GM19193 (cell line): ENCODE results near the gene DCC.

Experiments
- POLR2A ChIP-seq: IDR thresholded peaks from 4 replicates; pipeline ENCODE4 v1.6.1; 2011; ENCODE audit not compliant: insufficient read depth, insufficient read length; ENCODE audit errors: extremely low read depth

DCC gene

DNA sequence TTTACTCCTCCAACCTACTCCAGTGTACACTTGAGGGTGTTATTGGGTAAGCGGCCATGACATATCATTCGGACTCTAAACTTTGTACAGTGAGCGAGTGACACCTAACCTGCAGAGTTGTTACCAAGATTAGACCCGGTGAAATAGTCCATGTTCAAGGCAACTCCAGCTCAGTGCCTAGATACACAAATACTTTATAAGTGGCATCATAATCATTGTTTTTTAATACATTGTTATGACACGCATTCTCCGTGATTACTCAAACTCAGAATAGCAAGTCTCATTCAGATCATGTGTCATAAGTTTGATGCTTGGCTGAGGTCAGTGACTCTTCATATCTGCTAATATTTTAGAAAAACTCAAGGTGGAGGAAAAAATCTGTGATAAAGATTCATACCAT lies 597.8 kb downstream of the DCC start:
- TF ChIP-seq POLR2A, result no peak

DNA sequence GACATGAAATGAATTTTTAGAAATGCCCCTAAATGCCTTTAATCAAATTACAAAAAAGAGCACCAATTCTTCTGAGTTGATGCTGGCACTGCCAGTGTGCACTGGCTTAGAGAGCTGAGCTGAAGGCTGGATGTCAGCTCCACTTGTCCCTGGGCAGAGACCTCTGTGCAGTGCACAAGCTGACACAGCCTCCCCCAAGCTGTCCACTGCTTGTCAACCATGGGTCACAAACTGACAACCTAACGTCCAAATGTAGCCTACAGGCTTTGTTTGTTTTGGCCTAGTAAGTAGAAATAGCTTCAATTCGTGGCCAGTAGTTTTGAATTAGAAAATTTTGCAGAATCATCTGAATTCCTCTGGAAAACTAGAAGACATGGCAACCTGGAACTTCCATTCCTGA lies 605.6 kb downstream of the DCC start:
- no peak for TF ChIP-seq POLR2A

DNA sequence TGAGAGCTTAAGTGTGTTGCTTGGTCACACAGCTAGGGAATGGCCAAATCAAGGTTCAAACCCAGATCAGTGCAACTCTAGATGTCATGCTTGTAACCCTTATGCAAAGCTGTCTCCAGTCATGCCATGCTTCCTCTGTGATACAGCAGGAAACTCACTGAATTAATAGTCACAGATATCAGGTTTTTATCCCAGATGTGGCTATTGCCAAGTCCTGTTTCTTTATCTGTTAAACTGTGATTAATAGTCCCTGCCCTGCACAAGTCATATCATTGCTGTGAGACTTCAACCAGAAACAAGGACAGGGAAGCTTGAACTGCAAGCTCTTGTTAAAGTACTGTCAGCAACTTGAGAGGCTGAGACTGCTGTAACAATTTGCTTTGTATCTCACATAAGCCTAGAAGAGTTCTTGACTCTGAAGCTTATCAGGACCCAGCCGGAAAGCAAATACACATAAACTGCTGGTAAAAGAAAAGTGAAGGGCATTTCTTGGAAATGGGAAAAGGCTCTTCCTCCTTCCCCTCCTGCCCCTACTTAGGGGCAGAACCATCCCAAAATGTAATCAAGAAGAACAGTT lies 609.0 kb downstream of the DCC start:
- no peak for TF ChIP-seq POLR2A

DNA sequence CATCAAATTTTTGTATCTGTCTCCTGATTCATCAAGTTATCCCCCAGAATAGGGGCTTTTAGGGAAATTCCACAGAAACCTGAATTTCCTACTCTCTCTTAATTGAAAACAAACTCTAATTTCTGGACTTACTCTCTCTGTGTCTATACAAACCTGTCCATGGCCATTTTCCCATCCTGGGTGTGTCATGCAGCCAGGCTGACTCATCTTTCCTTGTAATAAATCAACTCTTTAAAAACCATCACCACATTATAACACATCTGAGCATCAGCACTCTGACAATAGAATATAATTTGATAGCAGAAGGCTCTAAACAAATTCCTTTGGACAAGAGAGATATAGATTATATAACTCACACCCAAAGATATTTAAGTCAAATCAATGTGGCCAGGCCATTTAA lies 610.2 kb downstream of the DCC start:
- TF ChIP-seq POLR2A, result no peak

DNA sequence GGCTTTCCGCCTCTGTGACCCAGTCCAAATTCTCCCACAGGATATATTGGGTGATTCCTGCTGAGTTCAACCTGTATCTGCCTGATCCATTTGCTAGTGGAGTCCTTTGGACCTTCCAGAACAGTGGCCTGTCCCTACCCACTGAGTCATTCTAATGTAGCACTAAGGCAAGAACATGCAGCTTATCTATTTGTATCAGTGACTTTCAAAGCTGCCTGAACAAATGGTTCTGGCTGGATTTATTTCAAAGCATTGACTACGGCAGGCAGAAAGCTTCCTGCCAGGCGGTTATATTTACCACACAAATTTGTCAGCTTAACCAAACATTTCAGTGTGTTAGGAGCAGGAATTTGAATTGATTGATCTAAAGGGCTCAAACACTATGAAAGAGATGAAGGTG lies 613.4 kb downstream of the DCC start:
- no peak for TF ChIP-seq POLR2A

DNA sequence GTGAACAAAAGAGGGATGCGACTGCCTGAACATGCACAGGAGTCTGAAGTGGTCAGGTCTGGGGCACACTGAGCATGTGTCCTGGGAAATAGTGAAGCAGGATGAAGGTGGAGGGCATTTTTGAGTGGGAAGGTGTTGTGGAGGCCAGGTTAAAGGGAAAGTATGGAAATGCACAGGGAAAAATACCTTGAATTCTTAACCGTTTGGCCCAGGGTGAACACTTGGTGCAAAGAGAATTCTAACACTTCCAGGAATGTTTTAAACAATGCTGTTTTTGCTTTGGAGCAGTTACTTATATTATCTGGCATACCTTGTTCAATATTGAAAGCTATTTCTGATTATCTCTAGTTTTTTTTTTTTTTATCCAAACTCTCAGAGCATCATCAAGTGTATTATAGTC lies 623.5 kb downstream of the DCC start:
- TF ChIP-seq POLR2A, result no peak

DNA sequence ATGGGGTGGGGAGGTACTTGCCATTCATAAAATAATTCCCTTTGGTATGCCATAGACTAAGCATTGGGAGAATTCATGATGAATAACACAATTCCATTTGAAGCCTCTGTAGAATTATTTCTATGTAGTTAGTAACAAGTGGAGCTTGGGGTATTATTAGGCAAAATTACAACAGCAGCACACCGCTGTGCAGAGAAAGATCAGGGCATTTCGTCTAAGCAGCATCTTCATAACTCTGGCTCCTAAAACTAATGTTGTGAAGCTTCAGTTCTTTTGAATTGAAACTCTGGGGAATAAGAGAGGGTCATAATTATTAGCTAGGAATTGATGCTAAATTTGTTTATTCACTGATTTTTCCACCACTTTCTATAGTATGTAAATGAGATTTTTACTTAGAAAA lies 630.7 kb downstream of the DCC start:
- TF ChIP-seq POLR2A, result no peak

DNA sequence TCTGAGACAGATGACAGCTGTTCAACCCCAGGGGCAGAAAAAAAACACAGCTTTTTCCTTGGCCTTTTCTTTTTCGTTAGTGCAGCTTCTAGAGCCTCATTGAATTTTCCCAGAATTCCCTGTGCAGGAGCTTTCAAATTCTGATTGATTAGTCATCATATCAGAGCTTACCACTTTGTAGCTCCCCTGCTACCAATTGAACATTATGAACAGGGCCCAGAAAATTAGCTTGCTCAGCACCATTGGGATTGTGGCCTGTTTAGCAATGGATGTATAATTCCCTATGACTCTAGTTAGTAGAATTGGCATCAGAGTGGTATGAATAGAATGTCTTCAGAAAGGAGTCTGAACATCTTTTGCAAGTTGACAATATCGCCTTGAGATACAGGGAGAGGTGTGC lies 631.1 kb downstream of the DCC start:
- TF ChIP-seq POLR2A, result no peak

DNA sequence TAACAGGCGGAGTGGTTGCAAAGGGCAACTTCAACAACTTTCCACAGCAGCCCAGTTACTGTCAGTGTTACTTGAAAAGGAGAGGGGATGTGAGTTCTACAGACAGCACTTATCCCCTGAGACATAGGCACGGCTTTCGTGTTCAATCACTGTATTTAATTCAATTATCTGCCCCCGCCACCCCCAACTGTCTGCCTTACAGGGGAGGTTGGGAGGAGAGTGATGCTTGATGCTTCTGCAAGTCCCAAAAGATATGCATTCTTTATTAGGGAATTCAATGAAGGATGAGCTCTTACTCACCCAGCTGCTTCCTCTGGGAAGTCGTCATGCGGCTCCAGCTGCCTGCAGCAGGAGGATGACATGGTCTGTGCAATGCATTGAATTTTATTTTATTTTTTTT lies 639.9 kb downstream of the DCC start:
- no peak for TF ChIP-seq POLR2A

DNA sequence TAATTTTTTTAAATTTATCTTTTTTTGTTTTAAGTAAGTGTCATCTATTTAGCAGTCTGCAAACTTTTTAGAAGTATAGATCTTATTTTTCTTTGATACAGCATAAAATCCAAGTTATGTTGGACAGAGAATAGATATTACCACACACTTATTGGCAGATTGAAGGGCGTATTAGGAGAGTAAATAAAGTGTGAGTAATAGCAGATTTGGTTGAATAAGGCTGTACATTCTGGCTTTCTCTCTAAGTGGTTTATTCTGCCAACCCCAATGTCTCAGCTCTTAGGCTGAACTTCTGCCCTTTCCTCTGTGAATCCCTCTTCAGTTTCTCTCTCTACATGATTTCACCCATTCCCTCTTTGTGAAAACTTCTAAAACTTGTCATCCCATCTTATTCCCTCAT lies 651.2 kb downstream of the DCC start:
- no peak for TF ChIP-seq POLR2A

DNA sequence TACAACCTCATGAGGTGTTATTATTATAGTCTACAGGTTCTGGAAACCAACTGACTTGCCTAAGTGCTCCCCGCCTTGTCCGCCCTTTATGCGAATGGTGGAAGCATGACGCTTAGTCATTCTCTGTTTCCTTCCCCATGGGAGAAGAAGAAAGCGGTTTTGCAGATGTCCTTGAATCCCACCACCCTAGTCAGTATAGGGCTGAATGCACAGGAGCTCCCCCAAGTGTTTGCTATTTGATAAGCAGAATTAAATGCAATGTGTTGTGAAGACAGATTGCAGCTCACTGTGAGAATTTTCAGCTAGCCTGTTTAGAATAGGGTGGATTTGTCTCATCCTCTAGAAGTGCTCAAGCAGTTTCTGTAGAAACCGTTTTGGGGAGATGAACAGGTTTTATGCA lies 652.0 kb downstream of the DCC start:
- no peak for TF ChIP-seq POLR2A

DNA sequence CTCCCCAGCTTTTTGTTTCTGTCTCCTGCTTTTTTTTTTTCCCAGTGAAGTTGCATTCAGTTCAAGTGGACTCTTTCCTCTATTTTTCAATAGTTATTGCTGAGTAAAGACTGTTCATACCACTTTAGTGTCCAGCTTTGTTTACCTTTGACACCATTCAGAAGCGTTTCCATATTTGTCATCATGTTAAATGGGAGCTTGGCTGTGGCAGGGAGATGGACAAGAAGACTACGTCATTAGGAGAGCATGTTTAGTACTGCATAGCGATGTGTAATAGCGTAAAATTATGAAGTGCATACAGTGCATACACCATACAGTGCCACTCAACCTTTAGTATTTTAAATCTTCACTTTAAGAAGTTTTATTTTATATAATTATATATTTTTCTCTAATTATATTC lies 655.9 kb downstream of the DCC start:
- TF ChIP-seq POLR2A, result no peak

DNA sequence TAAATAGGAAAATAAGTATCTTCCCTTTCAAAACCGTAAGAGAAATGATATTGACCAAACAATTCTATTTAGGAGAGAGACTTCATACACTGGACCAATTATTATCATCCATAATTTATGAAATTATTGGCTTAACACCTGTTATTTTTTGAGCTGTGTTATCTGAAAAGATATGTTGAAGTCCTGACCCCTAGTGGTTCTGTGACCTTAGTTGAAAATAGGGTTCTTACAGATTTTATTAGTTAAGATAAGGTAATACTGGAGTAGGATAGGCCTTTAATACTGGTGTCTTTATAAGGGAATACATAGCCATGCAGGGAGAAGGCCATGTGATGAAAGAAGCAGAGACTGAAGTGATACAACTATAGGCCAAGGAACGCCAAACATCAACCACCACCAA lies 659.6 kb downstream of the DCC start:
- TF ChIP-seq POLR2A, result no peak

DNA sequence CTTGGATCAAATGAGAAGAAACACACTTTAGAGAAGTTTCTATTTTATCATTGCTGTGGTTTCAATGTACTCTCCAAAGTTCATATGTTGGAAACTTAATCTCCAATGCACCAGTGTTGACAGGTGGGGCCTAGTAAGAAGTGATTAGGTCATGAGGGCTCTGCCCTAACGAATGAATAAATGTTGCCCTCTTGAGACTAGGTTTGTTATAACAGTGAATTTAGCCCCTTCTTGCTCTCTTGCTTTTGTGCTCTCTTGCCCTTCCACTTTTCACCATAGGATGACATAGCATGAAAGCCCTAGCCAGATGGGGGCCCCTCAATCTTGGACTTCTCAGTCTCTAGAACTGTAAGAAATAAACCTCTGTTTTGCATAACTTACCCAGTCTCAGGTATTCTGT lies 664.8 kb downstream of the DCC start:
- TF ChIP-seq POLR2A, result no peak

DNA sequence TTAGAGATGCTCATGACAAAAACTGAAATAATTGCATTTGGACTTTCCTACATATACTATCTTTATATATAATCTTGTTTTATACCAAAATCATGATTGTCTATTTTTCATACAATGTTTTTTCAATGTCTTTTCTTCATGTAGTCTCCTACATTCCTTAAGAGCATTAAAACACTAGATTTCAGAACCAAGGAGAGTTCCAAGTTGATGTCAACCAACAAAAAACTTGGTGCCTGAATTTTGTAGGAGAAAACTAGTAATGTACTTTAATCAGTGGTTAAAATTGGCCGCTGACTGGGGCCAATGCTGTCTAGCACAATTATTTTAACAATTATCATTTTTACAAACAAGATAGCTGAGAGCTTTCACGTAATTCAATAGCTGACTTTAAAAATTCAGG lies 678.8 kb downstream of the DCC start:
- TF ChIP-seq POLR2A, result no peak

DNA sequence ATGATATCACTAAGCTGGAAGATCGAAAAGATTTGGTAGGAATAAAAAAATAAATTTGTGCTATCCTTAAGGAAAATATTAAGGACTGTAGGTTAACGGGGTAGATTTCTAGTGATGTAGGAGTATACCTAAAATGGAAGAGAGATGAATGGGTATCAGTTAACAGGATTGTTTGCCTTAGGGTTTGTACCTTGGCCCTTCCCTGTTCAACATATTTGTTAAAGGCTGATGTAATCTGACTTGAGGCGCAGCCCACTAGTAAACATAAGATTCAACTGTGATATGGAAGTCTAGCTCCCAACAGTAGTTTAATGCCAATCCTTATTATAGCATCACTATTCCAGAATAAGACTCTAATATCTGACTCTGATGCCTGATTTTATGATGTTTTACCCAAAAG lies 685.2 kb downstream of the DCC start:
- TF ChIP-seq POLR2A, result no peak

DNA sequence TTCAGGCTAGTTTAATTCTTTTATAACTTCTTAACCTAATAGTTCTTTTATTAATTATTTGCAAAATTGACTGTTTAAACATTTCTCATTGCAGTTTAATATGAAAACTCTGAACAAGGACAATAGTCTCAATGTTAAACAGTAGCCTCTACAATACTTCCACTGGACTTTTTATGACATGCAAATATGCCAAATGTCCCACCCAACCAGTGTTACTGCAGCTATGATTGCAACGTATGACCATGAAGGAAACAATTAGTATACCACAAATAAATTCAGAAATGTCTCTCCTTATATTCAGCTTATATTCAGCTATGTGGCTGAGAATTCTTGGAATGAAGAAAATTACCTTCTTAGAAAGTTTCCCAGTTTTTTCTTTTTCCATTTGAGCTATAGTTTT lies 688.6 kb downstream of the DCC start:
- TF ChIP-seq POLR2A, result no peak

DNA sequence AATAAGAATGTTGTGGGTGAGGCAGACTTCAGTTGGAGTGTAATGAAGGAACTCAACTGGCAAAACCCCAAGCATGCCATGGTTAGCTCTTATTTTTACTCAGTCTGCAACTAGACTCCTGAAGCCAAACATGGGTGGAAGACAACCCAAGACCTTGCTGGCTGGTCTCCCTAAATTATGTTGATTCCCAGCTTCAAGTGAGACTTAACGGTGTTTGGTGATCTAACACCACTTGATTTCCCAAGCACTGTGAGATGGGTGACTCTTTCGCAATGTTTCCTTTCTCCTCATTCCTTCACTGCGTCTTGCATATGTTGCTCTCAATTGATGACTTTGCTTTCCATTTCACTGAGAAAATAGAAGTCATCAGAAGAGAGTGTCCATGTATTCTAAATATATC lies 693.1 kb downstream of the DCC start:
- TF ChIP-seq POLR2A, result no peak

DNA sequence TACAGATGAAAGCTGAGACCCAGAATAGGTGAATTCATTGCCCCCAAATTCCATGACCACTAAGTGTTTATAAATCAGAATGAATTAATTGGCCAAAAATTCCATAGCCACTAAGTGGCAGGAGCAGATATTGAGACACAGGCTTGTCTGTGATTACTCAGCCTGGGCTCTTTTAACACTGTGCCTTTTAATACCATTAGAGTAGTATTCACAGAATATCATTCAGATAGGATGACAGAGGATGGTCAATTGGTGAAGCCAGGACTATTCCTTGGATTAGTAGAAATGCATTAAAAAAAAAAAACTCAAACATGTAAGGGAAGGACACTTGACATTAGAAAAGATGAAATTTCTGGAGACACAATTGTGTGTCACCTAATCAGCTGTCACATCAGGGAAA lies 698.6 kb downstream of the DCC start:
- TF ChIP-seq POLR2A, result no peak

DNA sequence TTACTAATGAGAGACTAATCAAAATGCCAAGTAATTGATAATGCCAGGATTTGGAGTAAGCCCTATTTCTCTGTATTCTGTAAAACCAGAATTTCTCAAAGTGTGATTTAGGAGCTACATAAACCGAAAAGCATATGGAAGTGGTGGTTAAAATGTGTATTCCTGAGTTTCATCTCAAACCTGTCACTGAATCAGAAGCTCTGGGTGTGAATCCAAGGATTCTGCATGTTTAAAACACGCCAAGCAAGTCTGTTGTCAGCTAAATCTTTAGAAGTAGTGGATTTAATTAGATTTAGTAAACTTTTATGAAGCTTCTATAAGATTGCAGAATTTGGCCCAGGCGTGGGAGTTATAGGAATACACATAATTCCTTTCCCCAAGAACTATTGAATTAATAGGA lies 700.3 kb downstream of the DCC start:
- TF ChIP-seq POLR2A, result no peak
